Astrocyte (in vitro differentiated cells and primary cell): ENCODE results near the gene ECE1. TPM values are rescaled to one million over a fixed set of nuclear protein-coding genes. Genes with fewer than 3 reads are reported as not detected.

Experiments used
- DNase-seq: peaks from one replicate; pipeline ENCODE4 v3.0.0-alpha.2; 2010; ENCODE audit warnings: low read depth
- FAIRE-seq: peaks from 2 replicates; lab custom pipeline; 2011; peaks lifted over from hg19 to GRCh38; lab: Jason Lieb, UNC
- H2AFZ ChIP-seq: 2 replicates; pipeline ENCODE4 v1.6.0; 2012; ENCODE audit warnings: low read depth, low read length, inconsistent platforms
- H3K27ac ChIP-seq: 2 replicates; pipeline ENCODE4 v1.5.1; 2011; ENCODE audit warnings: low read depth, low read length, inconsistent platforms
- H3K27me3 ChIP-seq: 2 replicates; pipeline ENCODE4 v1.6.0; 2011; ENCODE audit warnings: low read length, inconsistent platforms; ENCODE audit not compliant: insufficient read depth
- H3K36me3 ChIP-seq: 2 replicates; pipeline ENCODE4 v1.5.1; 2011; ENCODE audit warnings: low read length, inconsistent platforms; ENCODE audit not compliant: insufficient read depth
- H3K4me1 ChIP-seq: 2 replicates; pipeline ENCODE4 v1.5.1; 2011; ENCODE audit warnings: low read length, inconsistent platforms; ENCODE audit not compliant: insufficient read depth
- H3K4me2 ChIP-seq: 2 replicates; pipeline ENCODE4 v1.6.0; 2012; ENCODE audit warnings: low read length, inconsistent platforms
- H3K4me3 ChIP-seq: 2 replicates; pipeline ENCODE4 v1.5.1; 2011; ENCODE audit warnings: low read depth, mild to moderate bottlenecking, low read length, inconsistent platforms; ENCODE audit not compliant: insufficient read depth
- H3K79me2 ChIP-seq: 2 replicates; pipeline ENCODE4 v1.6.0; 2012; ENCODE audit warnings: mild to moderate bottlenecking, low read length, inconsistent platforms; ENCODE audit not compliant: insufficient read depth
- H3K9ac ChIP-seq: 2 replicates; pipeline ENCODE4 v1.6.0; 2012; ENCODE audit warnings: mild to moderate bottlenecking, low read length, inconsistent platforms
- H3K9me3 ChIP-seq: 2 replicates; pipeline ENCODE4 v1.5.1; 2012; ENCODE audit warnings: low read depth, mild to moderate bottlenecking, low read length, inconsistent platforms; ENCODE audit not compliant: insufficient read depth
- H4K20me1 ChIP-seq: 2 replicates; pipeline ENCODE4 v1.6.0; 2012; ENCODE audit warnings: low read length, inconsistent platforms; ENCODE audit not compliant: insufficient read depth
- H3K27ac Mint-ChIP-seq: one replicate; pipeline ENCODE4 v1.8.0; 2021; ENCODE audit warnings: mild to moderate bottlenecking, mixed read lengths; ENCODE audit not compliant: unreplicated experiment
- H3K27me3 Mint-ChIP-seq: one replicate; pipeline ENCODE4 v1.8.0; 2021; ENCODE audit warnings: low read depth, mixed read lengths; ENCODE audit not compliant: unreplicated experiment
- H3K36me3 Mint-ChIP-seq: one replicate; pipeline ENCODE4 v1.8.0; 2021; ENCODE audit warnings: low read depth, mixed read lengths; ENCODE audit not compliant: unreplicated experiment
- H3K4me1 Mint-ChIP-seq: one replicate; pipeline ENCODE4 v1.8.0; 2021; ENCODE audit warnings: low read depth, mixed read lengths; ENCODE audit not compliant: unreplicated experiment
- H3K4me3 Mint-ChIP-seq: one replicate; pipeline ENCODE4 v1.8.0; 2021; ENCODE audit warnings: mild to moderate bottlenecking, moderate library complexity, mixed read lengths; ENCODE audit not compliant: unreplicated experiment
- H3K9me3 Mint-ChIP-seq: one replicate; pipeline ENCODE4 v1.8.0; 2021; ENCODE audit warnings: mild to moderate bottlenecking, mixed read lengths; ENCODE audit not compliant: unreplicated experiment
- CTCF ChIP-seq: IDR thresholded peaks from 2 replicates; pipeline ENCODE4 v1.5.1; 2011; ENCODE audit warnings: low read depth, mild to moderate bottlenecking, inconsistent platforms, low read length, moderate library complexity; ENCODE audit not compliant: insufficient read depth
- EZH2 ChIP-seq: IDR thresholded peaks from 2 replicates; pipeline ENCODE4 v1.6.1; 2012; ENCODE audit warnings: mild to moderate bottlenecking, low read length, inconsistent platforms; ENCODE audit not compliant: insufficient read depth
- total RNA-seq: library from RNA; stranded (reverse); gene quantifications from 2 replicates; pipeline ENCODE4 v1.2.1, GENCODE V29; 2021

The ECE1 gene
- total RNA-seq, 1 donor from 2014 or later, result 172 TPM

DNA sequence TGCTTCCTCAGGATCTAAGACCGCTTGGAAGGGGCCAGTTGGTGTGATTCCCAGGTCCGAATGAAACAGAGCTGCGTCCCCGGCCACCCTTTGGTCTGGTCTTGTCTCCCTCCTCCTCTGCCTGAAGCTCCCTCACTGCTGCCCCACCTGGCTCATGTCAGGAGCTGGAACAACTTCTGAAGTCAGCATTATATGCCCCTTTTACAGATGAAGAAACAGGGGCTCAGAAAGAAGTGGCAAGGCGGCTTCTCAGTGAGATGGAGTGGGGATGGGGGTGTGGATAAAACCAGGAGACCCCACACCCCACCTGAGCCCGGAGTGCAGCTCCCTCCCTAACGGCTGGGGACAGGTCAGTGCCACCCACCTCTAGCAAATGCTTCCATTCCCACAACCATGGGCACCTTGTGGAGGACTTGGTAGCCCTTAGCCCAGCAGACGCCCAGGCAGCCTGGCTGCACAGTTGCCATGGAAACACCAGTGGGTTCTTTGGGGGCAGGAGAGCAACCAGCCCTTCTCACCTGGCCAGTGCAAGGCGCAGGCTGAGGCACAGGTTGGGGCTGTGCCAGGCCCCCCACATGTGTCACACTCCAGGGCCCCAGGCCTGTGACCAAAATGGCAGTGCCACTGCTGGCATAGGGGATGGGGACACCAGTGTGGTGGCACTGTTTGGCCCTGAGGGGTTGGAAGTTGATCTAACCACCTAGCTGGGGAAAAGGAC lies 31.9 kb upstream of the ECE1 start:
- Histone ChIP-seq H2AFZ (no peak overlapping the region), H3K27me3 (no peaks in the 10 kb centered on the region), H3K4me2 (peak overlapping the region; percentile 54), H3K9me3 (no peaks in the 10 kb centered on the region), H3K27ac (peak overlapping the region; percentile 32), H3K79me2 (peaks cover 62% of the 10 kb centered on the region), H3K36me3 (no peaks in the 10 kb centered on the region), H3K4me3 (no peak overlapping the region), H3K9ac (peak overlapping the region; percentile 21), H4K20me1 (no peaks in the 10 kb centered on the region), H3K4me1 (peaks cover 85% of the 10 kb centered on the region)
- peaks cover 2% of the 10 kb centered on the region for H3K36me3 Mint-ChIP-seq
- TF ChIP-seq EZH2 (no peak), CTCF (no peak)
- no peaks in the 10 kb centered on the region for H3K27me3 Mint-ChIP-seq
- H3K27ac Mint-ChIP-seq, result peak overlapping the region; percentile 66
- H3K4me1 Mint-ChIP-seq, result peaks cover 72% of the 10 kb centered on the region
- FAIRE-seq (no peak), DNase-seq (no peak)
- no peaks in the 10 kb centered on the region for H3K9me3 Mint-ChIP-seq
- H3K4me3 Mint-ChIP-seq, result no peak overlapping the region

DNA sequence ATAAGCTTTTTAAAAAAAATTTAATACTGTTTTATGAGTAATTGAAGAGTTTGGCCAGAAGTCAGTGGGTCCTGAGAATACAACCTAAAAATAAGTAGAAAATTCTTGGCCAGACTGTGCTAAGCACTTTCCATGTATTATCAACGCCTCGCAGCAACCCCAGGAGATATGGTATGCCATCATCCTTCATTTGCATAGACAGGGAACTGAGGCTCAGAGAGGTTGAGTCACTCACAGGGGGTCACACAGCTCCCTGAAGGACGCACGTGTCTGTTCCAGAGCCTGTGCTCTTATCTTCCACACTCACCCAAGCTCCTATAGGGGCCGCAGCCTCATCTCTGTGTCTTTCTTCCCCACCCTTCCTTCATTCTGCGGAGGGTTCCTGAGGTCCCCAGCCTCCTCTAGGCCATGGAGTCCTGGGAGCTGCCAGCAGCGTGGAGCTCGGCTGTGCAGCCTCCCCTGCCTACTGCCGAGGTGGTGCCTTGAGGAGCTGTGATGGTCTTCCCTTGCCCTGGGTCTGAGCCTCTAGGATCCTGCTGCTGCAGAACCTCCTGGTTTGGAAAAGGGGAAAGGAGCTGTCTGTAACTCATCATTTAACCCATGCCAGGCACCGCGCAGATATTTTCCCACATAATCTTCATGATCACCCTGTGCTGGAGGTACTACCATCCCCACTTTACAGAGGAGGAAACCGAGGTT lies 30.3 kb upstream of the ECE1 start:
- H2AFZ ChIP-seq, result no peak overlapping the region
- H3K27me3 Mint-ChIP-seq, result no peaks in the 10 kb centered on the region
- H3K36me3 Mint-ChIP-seq, result peaks cover 4% of the 10 kb centered on the region
- peak overlapping the region; percentile 22 for H3K9ac ChIP-seq
- no peaks in the 10 kb centered on the region for H4K20me1 ChIP-seq
- FAIRE-seq (no peak), DNase-seq (peak; percentile 25)
- no peak for TF ChIP-seq CTCF
- no peak for TF ChIP-seq EZH2
- H3K4me3 Mint-ChIP-seq, result no peak overlapping the region
- H3K27ac ChIP-seq, result peak overlapping the region; percentile 30
- H3K27ac Mint-ChIP-seq, result peak overlapping the region; percentile 59
- H3K4me2 ChIP-seq, result peak overlapping the region; percentile 7
- H3K36me3 ChIP-seq, result no peaks in the 10 kb centered on the region
- H3K4me3 ChIP-seq, result no peak overlapping the region
- peaks cover 63% of the 10 kb centered on the region for H3K79me2 ChIP-seq
- H3K4me1 Mint-ChIP-seq, result peaks cover 58% of the 10 kb centered on the region
- H3K4me1 ChIP-seq, result peaks cover 71% of the 10 kb centered on the region
- no peaks in the 10 kb centered on the region for H3K27me3 ChIP-seq
- H3K9me3 Mint-ChIP-seq, result no peaks in the 10 kb centered on the region
- no peaks in the 10 kb centered on the region for H3K9me3 ChIP-seq
